Mesodermal cell (in vitro differentiated cells): ENCODE results near the gene GPC1.

Source experiments
- H3K27ac ChIP-seq: 2 replicates; pipeline ENCODE4 v1.7.0; 2013; ENCODE audit warnings: mild to moderate bottlenecking, low read depth, low read length, moderate library complexity; ENCODE audit not compliant: severe bottlenecking
- H3K36me3 ChIP-seq: 2 replicates; pipeline ENCODE4 v1.7.1; 2013; ENCODE audit warnings: mild to moderate bottlenecking, low read length, moderate library complexity; ENCODE audit not compliant: control insufficient read depth, insufficient read depth
- H3K4me1 ChIP-seq: one replicate; pipeline ENCODE4 v1.7.1; 2013; ENCODE audit warnings: mild to moderate bottlenecking, low read length; ENCODE audit not compliant: insufficient read depth, control insufficient read depth, poor library complexity, severe bottlenecking
- H3K4me3 ChIP-seq: 2 replicates; pipeline ENCODE4 v1.7.0; 2013; ENCODE audit warnings: low read length, control low read depth, mild to moderate bottlenecking; ENCODE audit not compliant: insufficient read depth, poor library complexity, severe bottlenecking; ENCODE audit errors: extremely low read depth
- H3K9me3 ChIP-seq: 2 replicates; pipeline ENCODE4 v1.7.1; 2013; ENCODE audit warnings: mild to moderate bottlenecking, low read length, moderate library complexity; ENCODE audit not compliant: control insufficient read depth
- WGBS, 2 experiments: methylation state at CpG; one replicate each; pipeline ENCODE4 v1.1.5; 2013; ENCODE audit warnings: missing lambda C conversion rate in 2 of 2; ENCODE audit not compliant: insufficient coverage in 2 of 2; 5-methylcytosine and 5-hydroxymethylcytosine counted together

Gene GPC1

GRCh38 chr2:240398661-240399267 is 36.7 kb upstream of the GPC1 start:
- WGBS, 2 experiments: 88 to 93% methylated on average over 13 to 16 of the region's 20 CpGs
- H3K4me3 ChIP-seq: no peak overlapping the region
- H3K4me1 ChIP-seq: no peaks in the 10 kb centered on the region
- H3K9me3 ChIP-seq: no peaks in the 10 kb centered on the region
- no peak overlapping the region for H3K27ac ChIP-seq
- H3K36me3 ChIP-seq: no peaks in the 10 kb centered on the region

- no peaks in the 10 kb centered on the region for H3K36me3 ChIP-seq
- H3K9me3 ChIP-seq: no peaks in the 10 kb centered on the region
- no peak overlapping the region for H3K4me3 ChIP-seq
- no peaks in the 10 kb centered on the region for H3K4me1 ChIP-seq
- WGBS, 2 experiments: 86 to 89% methylated on average over 8 to 12 of the region's 14 CpGs
- H3K27ac ChIP-seq: no peak overlapping the region
These were observed 35.8 kb upstream of the GPC1 start for GRCh38 chr2:240399419-240400324.

DNA sequence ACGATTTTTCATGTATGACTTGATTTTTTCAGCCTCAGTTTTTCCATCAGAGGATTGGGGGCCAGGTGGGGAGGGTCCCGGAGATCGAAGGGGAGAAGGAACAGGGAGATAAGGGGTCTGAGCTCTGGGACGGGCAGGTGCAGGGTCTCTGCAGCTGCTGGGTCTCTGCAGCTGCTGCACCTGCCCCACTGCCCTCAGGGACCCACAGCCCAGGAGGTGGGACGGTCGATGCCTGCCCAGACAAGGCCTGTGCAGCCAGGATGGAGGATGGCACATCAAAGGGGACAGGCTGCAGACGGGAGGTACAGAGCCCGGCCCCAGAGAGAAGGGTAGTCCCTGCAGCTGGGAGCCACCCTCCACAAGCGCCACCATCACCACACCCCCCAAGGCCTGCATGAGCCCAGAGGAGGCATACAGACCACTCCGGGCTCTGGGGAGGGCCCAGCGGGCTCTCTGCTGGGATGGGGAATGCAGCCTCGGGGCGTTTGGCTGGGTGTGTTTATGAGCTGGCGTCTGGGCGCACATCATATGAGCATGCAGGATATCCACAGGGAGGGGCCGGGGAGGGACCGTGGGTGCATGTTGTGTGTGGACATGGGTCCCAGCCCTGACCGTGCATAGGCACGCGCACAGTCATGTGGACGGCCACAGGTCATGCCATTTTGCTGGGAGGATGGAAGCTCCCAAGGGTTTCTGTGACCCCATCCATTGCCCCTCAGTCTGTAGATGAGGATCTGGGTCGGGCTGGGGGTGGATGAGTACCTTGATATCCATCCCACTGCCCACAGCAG is 34.9 kb upstream of the GPC1 start:
- Histone ChIP-seq H3K4me1 (no peaks in the 10 kb centered on the region), H3K4me3 (no peak overlapping the region), H3K36me3 (no peaks in the 10 kb centered on the region), H3K9me3 (no peaks in the 10 kb centered on the region), H3K27ac (no peak overlapping the region)
- WGBS, 2 experiments: 84 to 90% methylated on average over 10 to 14 of the region's 22 CpGs

DNA sequence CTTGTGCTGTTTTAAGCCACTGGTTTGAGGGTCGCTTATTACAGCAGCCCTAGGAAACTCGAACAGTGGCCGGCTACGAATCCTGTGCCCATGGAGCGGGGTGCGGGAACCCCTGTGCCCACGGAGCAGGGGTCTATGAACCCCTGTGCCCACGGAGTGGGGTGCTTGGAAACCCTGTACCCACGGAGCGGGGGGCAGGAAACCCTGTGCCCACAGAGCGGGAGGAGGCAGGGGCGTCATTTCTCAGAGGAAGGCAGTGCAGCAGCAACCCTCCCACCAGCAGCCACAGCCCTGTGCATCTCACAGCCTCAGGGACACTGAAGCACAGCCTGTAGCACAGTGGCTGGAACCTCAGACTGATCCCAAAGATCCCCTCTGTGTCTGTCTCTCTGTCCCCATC is 34.2 kb upstream of the GPC1 start:
- Histone ChIP-seq H3K4me3 (no peak overlapping the region), H3K4me1 (no peaks in the 10 kb centered on the region), H3K27ac (no peak overlapping the region), H3K9me3 (no peaks in the 10 kb centered on the region), H3K36me3 (no peaks in the 10 kb centered on the region)
- 91 to 94% methylated on average over 11 to 12 of the region's 12 CpGs for WGBS, 2 experiments

DNA sequence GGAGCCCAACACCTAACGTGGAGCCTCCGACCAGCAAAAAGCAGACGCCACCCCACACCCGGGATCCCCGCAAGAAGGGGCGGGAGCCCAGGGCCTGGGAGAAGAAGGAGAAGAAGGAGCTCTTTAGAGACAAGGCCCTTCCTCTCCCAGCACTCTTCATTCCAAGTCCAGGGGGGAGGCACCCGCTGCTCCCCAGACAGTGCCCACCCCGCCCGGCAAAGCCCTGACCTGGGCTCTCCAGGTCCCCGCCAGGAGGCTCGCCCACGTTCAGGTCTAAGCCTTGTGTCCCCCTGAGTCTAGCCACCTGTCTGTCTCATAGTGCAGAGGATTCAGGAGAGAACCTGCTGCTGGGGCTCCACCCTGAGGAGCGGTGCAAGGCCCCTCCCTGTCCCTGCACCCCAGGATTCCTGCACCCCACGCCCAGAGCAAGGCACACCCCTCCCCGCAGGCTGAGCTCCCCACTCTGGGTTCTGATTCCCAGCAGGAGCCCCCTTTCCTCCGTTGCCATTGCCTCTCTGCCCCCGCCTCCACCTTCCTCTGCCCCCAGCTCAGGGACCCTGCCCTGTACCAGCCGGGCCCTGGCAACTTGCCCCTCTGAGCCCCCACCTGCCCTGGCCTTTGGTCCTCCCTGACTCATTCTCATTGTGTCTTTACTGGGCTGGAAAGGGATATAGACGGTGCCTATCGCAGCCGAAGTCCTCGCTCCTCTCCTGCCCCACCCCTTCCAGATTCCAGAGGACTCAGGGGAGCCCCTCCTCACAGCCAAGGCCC is 33.5 kb upstream of the GPC1 start:
- Histone ChIP-seq H3K27ac (no peak overlapping the region), H3K9me3 (no peaks in the 10 kb centered on the region), H3K4me1 (no peaks in the 10 kb centered on the region), H3K36me3 (no peaks in the 10 kb centered on the region), H3K4me3 (no peak overlapping the region)
- 81 to 83% methylated on average over 14 to 18 of the region's 22 CpGs for WGBS, 2 experiments

GRCh38 chr2:240402566-240403272 is 32.7 kb upstream of the GPC1 start:
- Histone ChIP-seq H3K4me3 (no peak overlapping the region), H3K36me3 (no peaks in the 10 kb centered on the region), H3K4me1 (no peaks in the 10 kb centered on the region), H3K27ac (no peak overlapping the region), H3K9me3 (no peaks in the 10 kb centered on the region)
- whole genome bisulfite sequencing, 2 experiments: 85 to 90% methylated on average over 12 to 15 of the region's 18 CpGs

DNA sequence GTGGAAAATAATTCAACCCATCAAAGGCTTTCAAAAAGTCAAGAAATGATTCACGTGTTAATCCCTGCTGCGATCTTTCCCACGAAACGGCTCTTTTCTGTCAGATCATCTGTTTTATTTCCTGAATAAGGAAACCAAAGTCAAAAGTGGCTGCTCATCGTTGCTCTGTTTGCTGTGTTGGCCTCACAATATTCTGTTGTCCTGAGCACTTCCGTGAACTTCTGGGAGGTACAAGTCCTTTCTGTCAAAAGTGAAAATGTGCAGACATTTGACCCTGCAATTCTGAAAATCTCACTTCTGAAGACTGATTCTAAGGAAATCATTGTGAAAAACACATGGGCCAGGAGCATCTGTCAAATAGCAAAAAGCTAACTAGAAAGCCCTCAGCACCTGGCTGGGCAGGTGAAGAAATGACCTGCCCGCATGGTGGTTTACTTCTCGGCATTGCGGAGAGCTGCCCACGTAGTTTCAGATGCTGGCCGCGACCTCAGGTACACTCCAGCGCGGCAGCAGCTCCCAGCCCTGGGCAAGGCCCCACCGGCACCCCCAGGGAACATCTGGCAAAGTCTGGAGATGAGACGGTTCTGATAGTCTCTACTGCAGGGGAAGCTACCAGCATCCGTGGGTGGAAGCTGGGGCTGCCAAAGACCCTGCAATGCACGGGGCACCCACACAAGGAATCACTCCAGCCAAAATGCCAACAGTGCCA is 31.9 kb upstream of the GPC1 start:
- H3K4me3 ChIP-seq: no peak overlapping the region
- no peak overlapping the region for H3K27ac ChIP-seq
- 83 to 85% methylated on average over 16 to 18 of the region's 18 CpGs for whole genome bisulfite sequencing, 2 experiments
- H3K9me3 ChIP-seq: no peaks in the 10 kb centered on the region
- H3K36me3 ChIP-seq: no peaks in the 10 kb centered on the region
- H3K4me1 ChIP-seq: no peaks in the 10 kb centered on the region

GRCh38 chr2:240404174-240404852 is 31.1 kb upstream of the GPC1 start:
- no peaks in the 10 kb centered on the region for H3K36me3 ChIP-seq
- H3K9me3 ChIP-seq: no peaks in the 10 kb centered on the region
- H3K4me3 ChIP-seq: no peak overlapping the region
- 93 to 94% methylated on average over 12 to 16 of the region's 18 CpGs for WGBS, 2 experiments
- H3K4me1 ChIP-seq: no peaks in the 10 kb centered on the region
- H3K27ac ChIP-seq: no peak overlapping the region

- no peaks in the 10 kb centered on the region for H3K36me3 ChIP-seq
- 89 to 92% methylated on average over 15 of the region's 15 CpGs for WGBS, 2 experiments
These were observed 30.3 kb upstream of the GPC1 start for GRCh38 chr2:240405133-240405532.

More at GRCh38 chr2:240405133-240405532, 30.3 kb upstream of the GPC1 start:
- H3K4me3 ChIP-seq: no peak overlapping the region
- H3K4me1 ChIP-seq: no peaks in the 10 kb centered on the region
- no peak overlapping the region for H3K27ac ChIP-seq
- no peaks in the 10 kb centered on the region for H3K9me3 ChIP-seq
